OCI-LY1 (cell line): Measurements from ENCODE around the gene GALR3.

Experiments
- H2AFZ ChIP-seq: fragments of 200-600 bp; sonication (generic), shearing (Covaris generic); 2 replicates; pipeline ENCODE4 v1.6.0; 2014; ENCODE audit warnings: antibody characterized with exemption, mild to moderate bottlenecking, low read length
- H3F3A ChIP-seq: fragments of 200-600 bp; sonication (generic), shearing (Covaris generic); 2 replicates; pipeline ENCODE4 v1.6.0; 2014; ENCODE audit warnings: mild to moderate bottlenecking, antibody characterized with exemption, low read length, moderate library complexity; ENCODE audit not compliant: insufficient read depth
- H3K27ac ChIP-seq: fragments of 200-600 bp; sonication (generic); 2 replicates; pipeline ENCODE4 v1.5.1; 2014; ENCODE audit warnings: low read length, mixed run types, mild to moderate bottlenecking, low read depth; ENCODE audit not compliant: poor library complexity, severe bottlenecking
- H3K27me3 ChIP-seq: fragments of 200-600 bp; sonication (generic); 2 replicates; pipeline ENCODE4 v1.6.0; 2014; ENCODE audit warnings: antibody characterized with exemption, mild to moderate bottlenecking, low read length, moderate library complexity; ENCODE audit not compliant: insufficient read depth
- H3K36me3 ChIP-seq: fragments of 200-600 bp; sonication (generic); 2 replicates; pipeline ENCODE4 v1.6.1; 2014; ENCODE audit warnings: mild to moderate bottlenecking, antibody characterized with exemption, low read length, moderate library complexity, mixed read lengths; ENCODE audit not compliant: insufficient read depth
- H3K4me1 ChIP-seq: fragments of 200-600 bp; sonication (generic); 2 replicates; pipeline ENCODE4 v1.5.1; 2014; ENCODE audit warnings: mild to moderate bottlenecking, low read length, moderate library complexity; ENCODE audit not compliant: insufficient read depth, severe bottlenecking
- H3K4me2 ChIP-seq: fragments of 200-600 bp; sonication (generic), shearing (Covaris generic); 2 replicates; pipeline ENCODE4 v1.6.1; 2014; ENCODE audit warnings: low read length
- H3K4me3 ChIP-seq: fragments of 200-600 bp; sonication (generic); 2 replicates; pipeline ENCODE4 v1.5.1; 2014; ENCODE audit warnings: low read length, low read depth, mild to moderate bottlenecking, mixed read lengths; ENCODE audit not compliant: poor library complexity, severe bottlenecking
- H3K79me2 ChIP-seq: fragments of 200-600 bp; shearing (Covaris generic); 2 replicates; pipeline ENCODE4 v1.6.1; 2016; ENCODE audit warnings: mixed run types, low read length, mixed read lengths; ENCODE audit not compliant: insufficient read depth
- H3K9ac ChIP-seq: fragments of 200-600 bp; sonication (generic), shearing (Covaris generic); 2 replicates; pipeline ENCODE4 v1.6.1; 2014; ENCODE audit warnings: mild to moderate bottlenecking, low read length, mixed read lengths
- H3K9me2 ChIP-seq: fragments of 200-600 bp; sonication (generic), shearing (Covaris generic); 2 replicates; pipeline ENCODE4 v1.6.1; 2014; ENCODE audit warnings: low read depth, mild to moderate bottlenecking, low read length, mixed read lengths
- H3K9me3 ChIP-seq: fragments of 200-600 bp; shearing (Covaris generic); 2 replicates; pipeline ENCODE4 v1.6.1; 2014; ENCODE audit warnings: low read length, mixed read lengths
- H4K20me1 ChIP-seq: fragments of 200-600 bp; sonication (generic), shearing (Covaris generic); 2 replicates; pipeline ENCODE4 v1.6.0; 2016; ENCODE audit warnings: mild to moderate bottlenecking, low read length; ENCODE audit not compliant: insufficient read depth
- CTCF ChIP-seq: fragments of 200-600 bp; sonication (generic), shearing (Covaris generic); IDR thresholded peaks from 2 replicates; pipeline ENCODE4 v1.5.1; 2017; ENCODE audit warnings: mild to moderate bottlenecking, antibody characterized with exemption, low read length, moderate library complexity, mixed read lengths
- EZH2 ChIP-seq: fragments of 200-600 bp; sonication (generic), shearing (Covaris generic); IDR thresholded peaks from 2 replicates; pipeline ENCODE4 v1.8.0; 2017; ENCODE audit warnings: borderline replicate concordance, mixed run types, mild to moderate bottlenecking, antibody characterized with exemption, low read length, moderate library complexity, mixed read lengths

The GALR3 gene

GRCh38 chr22:37812869-37813678, 10.1 kb upstream of the GALR3 start:
- Histone ChIP-seq H3K79me2 (no peaks in the 10 kb centered on the region), H3K9me2 (no peaks in the 10 kb centered on the region), H3K4me1 (peaks cover 23% of the 10 kb centered on the region), H3K9me3 (no peaks in the 10 kb centered on the region), H4K20me1 (no peaks in the 10 kb centered on the region), H3K4me2 (no peak overlapping the region), H3K9ac (no peak overlapping the region), H3K27ac (no peak overlapping the region), H3K4me3 (no peak overlapping the region), H2AFZ (no peak overlapping the region), H3F3A (no peaks in the 10 kb centered on the region), H3K36me3 (peaks cover 13% of the 10 kb centered on the region; the same call in 1 of the 2 replicates), H3K27me3 (no peaks in the 10 kb centered on the region)
- TF ChIP-seq EZH2 (no peak), CTCF (no peak)

GRCh38 chr22:37815593-37815992, 7.6 kb upstream of the GALR3 start:
- H3K27me3 ChIP-seq, result no peaks in the 10 kb centered on the region
- 0 out of 2 replicates have a peak, but pooled peaks cover 13% of the 10 kb centered on the region for H3K36me3 ChIP-seq
- no peaks in the 10 kb centered on the region for H3F3A ChIP-seq
- no peak overlapping the region for H2AFZ ChIP-seq
- no peak overlapping the region for H3K4me3 ChIP-seq
- H4K20me1 ChIP-seq, result no peaks in the 10 kb centered on the region
- H3K9ac ChIP-seq, result no peak overlapping the region
- H3K79me2 ChIP-seq, result no peaks in the 10 kb centered on the region
- H3K4me2 ChIP-seq, result no peak overlapping the region
- no peaks in the 10 kb centered on the region for H3K9me3 ChIP-seq
- no peak overlapping the region for H3K27ac ChIP-seq
- no peaks in the 10 kb centered on the region for H3K9me2 ChIP-seq
- TF ChIP-seq EZH2, result no peak
- TF ChIP-seq CTCF, result no peak
- H3K4me1 ChIP-seq, result peaks cover 21% of the 10 kb centered on the region

GRCh38 chr22:37816543-37817180, 6.5 kb upstream of the GALR3 start:
- no peaks in the 10 kb centered on the region for H3K9me3 ChIP-seq
- TF ChIP-seq EZH2 (no peak), CTCF (no peak)
- H3K27ac ChIP-seq, result no peak overlapping the region
- no peak overlapping the region for H3K4me2 ChIP-seq
- H3K36me3 ChIP-seq, result 0 out of 2 replicates have a peak, but pooled peaks cover 13% of the 10 kb centered on the region
- no peaks in the 10 kb centered on the region for H3K9me2 ChIP-seq
- H3F3A ChIP-seq, result no peaks in the 10 kb centered on the region
- H4K20me1 ChIP-seq, result no peaks in the 10 kb centered on the region
- H3K4me1 ChIP-seq, result peaks cover 21% of the 10 kb centered on the region
- no peak overlapping the region for H3K9ac ChIP-seq
- no peaks in the 10 kb centered on the region for H3K79me2 ChIP-seq
- no peak overlapping the region for H3K4me3 ChIP-seq
- no peaks in the 10 kb centered on the region for H3K27me3 ChIP-seq
- H2AFZ ChIP-seq, result no peak overlapping the region
